HepG2 (cell line): Measurements from ENCODE around the gene CTSA. TPM values are rescaled to one million over a fixed set of nuclear protein-coding genes. Genes with fewer than 3 reads are reported as not detected.

Source experiments
- ADNP ChIP-seq: sonication (generic); formaldehyde crosslinking; IDR thresholded peaks from 2 replicates; pipeline ENCODE4 v1.4.0; 2020; ENCODE audit warnings: missing genetic modification reagents
- ARNT2 ChIP-seq: sonication (generic); formaldehyde crosslinking; IDR thresholded peaks from 2 replicates; pipeline ENCODE4 v1.8.0; 2022; ENCODE audit warnings: mild to moderate bottlenecking, low read depth, missing genetic modification reagents, moderate library complexity
- ATF7-NPFF ChIP-seq: sonication (generic); formaldehyde crosslinking; IDR thresholded peaks from 2 replicates; pipeline ENCODE4 v1.8.1; 2023; ENCODE audit warnings: mild to moderate bottlenecking, low read depth, missing genetic modification reagents, moderate library complexity
- KDM2A ChIP-seq: sonication (generic); formaldehyde crosslinking; IDR thresholded peaks from 2 replicates; pipeline ENCODE4 v1.4.0; 2020; ENCODE audit warnings: low read depth, missing genetic modification reagents, borderline replicate concordance
- KLF16 ChIP-seq, 2 experiments: sonication (generic) in 1 of 2; formaldehyde crosslinking in 1 of 2; IDR thresholded peaks; 2 replicates each; pipeline versions ENCODE4 v1.6.1 to v1.8.0; 2016 to 2023; ENCODE audit warnings: missing genetic modification reagents in 2 of 2, missing compliant biosample characterization in 1 of 2
- KMT2B ChIP-seq: IDR thresholded peaks from 2 replicates; pipeline ENCODE4 v1.6.1; 2016; ENCODE audit warnings: missing genetic modification reagents, missing compliant biosample characterization
- NR2C2 ChIP-seq: sonication (generic); formaldehyde crosslinking; IDR thresholded peaks from 2 replicates; pipeline ENCODE4 v1.4.0; 2020; ENCODE audit warnings: missing genetic modification reagents, mild to moderate bottlenecking, moderate library complexity, borderline replicate concordance
- NR2F2 ChIP-seq: IDR thresholded peaks from 2 replicates; pipeline ENCODE4 v1.6.1; 2012; ENCODE audit warnings: low read depth, inconsistent platforms, borderline replicate concordance
- SP5 ChIP-seq: IDR thresholded peaks from 2 replicates; pipeline ENCODE4 v1.6.1; 2016; ENCODE audit warnings: low read depth, borderline replicate concordance
- TOPORS ChIP-seq: sonication (generic); formaldehyde crosslinking; IDR thresholded peaks from 2 replicates; pipeline ENCODE4 v1.8.0; 2023; ENCODE audit warnings: mild to moderate bottlenecking, missing genetic modification reagents
- ZNF136 ChIP-seq: sonication (generic); formaldehyde crosslinking; IDR thresholded peaks from 2 replicates; pipeline ENCODE4 v1.8.1; 2022; ENCODE audit warnings: low read depth, mild to moderate bottlenecking, moderate library complexity, missing genetic modification reagents
- ZNF207 ChIP-seq: fragments of 450-650 bp; IDR thresholded peaks from 2 replicates; pipeline ENCODE4 v1.6.1; 2016; ENCODE audit warnings: antibody characterized with exemption, borderline replicate concordance
- ZNF3 ChIP-seq: IDR thresholded peaks from 2 replicates; pipeline ENCODE4 v1.7.0; 2017; ENCODE audit warnings: inconsistent platforms
- ZNF567 ChIP-seq: sonication (generic); formaldehyde crosslinking; IDR thresholded peaks from 2 replicates; pipeline ENCODE4 v1.8.1; 2023; ENCODE audit warnings: mild to moderate bottlenecking, missing genetic modification reagents, borderline replicate concordance
- ZNF766 ChIP-seq: sonication (generic); formaldehyde crosslinking; IDR thresholded peaks from 2 replicates; pipeline ENCODE4 v1.5.0; 2020; ENCODE audit warnings: missing genetic modification reagents, borderline replicate concordance
- ZNF777 ChIP-seq: sonication (generic); formaldehyde crosslinking; IDR thresholded peaks from 2 replicates; pipeline ENCODE4 v1.4.0; 2020; ENCODE audit warnings: missing genetic modification reagents
- polyA plus RNA-seq, 8 experiments: library from polyadenylated mRNA; depleted of rRNA in 3 of 8; stranded (reverse) in 7 of 8; unstranded in 1 of 8; fragments of >200 nt; fragmentation: Illumina TruSeq in 4 of 8; extraction: Trizol in 4 of 8; gene quantifications; 2 replicates each; pipeline versions ENCODE4 v1.2.1 to v1.2.3, GENCODE V29; 2011 to 2016; ENCODE audit warnings: low read depth in 4 of 8, missing spikeins in 1 of 8, mixed read lengths in 1 of 8; ENCODE audit not compliant: insufficient read depth in 1 of 8
- total RNA-seq, 5 experiments: library from RNA; depleted of rRNA; stranded (reverse); fragments of >200 nt; fragmentation: Illumina TruSeq; extraction: Trizol; gene quantifications; 2 replicates each; pipeline ENCODE4 v1.2.3, GENCODE V29; 2016; ENCODE audit warnings: low read depth in 1 of 5
- TF ChIP-seq, protein P1 (sequence below): sonication (generic); formaldehyde crosslinking; IDR thresholded peaks from 2 replicates; pipeline ENCODE4 v1.4.0; 2020; ENCODE audit warnings: missing genetic modification reagents; ENCODE audit errors: not compliant biosample characterization
- TF ChIP-seq, protein P2 (sequence below): sonication (generic); formaldehyde crosslinking; IDR thresholded peaks from 2 replicates; pipeline ENCODE4 v1.5.0; 2020; ENCODE audit warnings: missing genetic modification reagents, mild to moderate bottlenecking, borderline replicate concordance
- TF ChIP-seq, protein P3 (sequence below): sonication (generic); formaldehyde crosslinking; IDR thresholded peaks from 2 replicates; pipeline ENCODE4 v1.5.0; 2020; ENCODE audit warnings: missing genetic modification reagents, mild to moderate bottlenecking, borderline replicate concordance
- TF ChIP-seq, protein P4 (sequence below): sonication (generic); formaldehyde crosslinking; IDR thresholded peaks from 2 replicates; pipeline ENCODE4 v1.5.1; 2020; ENCODE audit warnings: mild to moderate bottlenecking, missing genetic modification reagents

The CTSA gene
- total and polyA plus RNA-seq, 2 of the 13 experiments (the other 11 are each of a cell fraction or from before 2014, with no cell fraction given): 202 to 231 TPM

DNA sequence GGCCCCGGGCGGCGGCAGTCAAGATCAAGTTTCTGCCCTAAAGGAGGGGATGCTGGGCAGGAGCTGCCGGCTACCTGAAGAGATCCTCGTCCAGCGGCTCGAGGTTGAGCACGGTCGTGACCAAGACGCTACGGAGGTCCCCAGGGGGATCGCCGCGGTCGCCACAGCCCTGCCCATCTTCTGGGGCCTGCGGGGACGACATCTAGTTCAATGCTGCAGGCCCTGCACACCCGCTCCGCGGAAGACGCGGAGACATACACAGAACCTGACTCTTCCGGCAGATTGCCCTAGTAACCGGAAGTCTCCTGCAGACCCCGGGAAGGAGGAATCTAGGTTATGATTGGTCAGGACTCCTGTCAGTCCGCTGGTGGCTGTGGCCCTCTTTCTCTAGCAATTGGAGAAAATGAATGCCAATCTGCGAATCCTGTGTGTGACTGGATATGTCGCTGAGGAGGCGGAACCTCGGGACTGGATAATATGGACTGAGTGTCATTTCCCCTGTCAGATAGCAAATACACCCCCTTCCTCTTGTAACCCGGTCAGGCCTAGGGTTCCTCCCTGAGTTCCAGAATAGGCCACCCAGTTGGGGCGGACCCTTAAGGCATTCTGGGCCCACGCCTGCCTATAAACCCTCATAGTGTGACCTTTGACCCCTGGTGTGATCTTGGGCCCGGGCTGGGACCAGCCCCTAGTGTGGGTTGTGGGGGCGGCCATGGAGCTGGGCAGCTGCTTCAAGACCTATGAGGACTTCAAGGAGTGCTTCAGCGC lies 33.8 kb upstream of the CTSA start, which contains the start of the genes ACOT8 and ZSWIM3 (continued):
- TF ChIP-seq TOPORS (CRISPR knock-in tag) (peak; percentile 71; the same call in 1 of the 2 replicates), ZNF207 (no peak), NR2C2 (CRISPR knock-in tag) (peak; percentile 95), KDM2A (CRISPR knock-in tag) (peak; percentile 93; the same call in 1 of the 2 replicates), ZNF3 (CRISPR knock-in tag) (peak; percentile 24; the same call in 1 of the 2 replicates), ZNF567 (CRISPR knock-in tag) (peak; percentile 67; the same call in 1 of the 2 replicates), KLF16 (CRISPR knock-in tag; IDR thresholded peaks at IDR 0.05) (peak in 1 of 2 experiments; percentile 91; a peak in 2 of 4 replicates), ADNP (CRISPR knock-in tag) (no peak), SP5 (CRISPR knock-in tag) (peak; percentile 39; the same call in 1 of the 2 replicates), KMT2B (CRISPR knock-in tag) (peak; percentile 88), NR2F2 (peak; percentile 73; the same call in 1 of the 2 replicates), ZNF766 (peak; percentile 52), ARNT2 (CRISPR knock-in tag) (no peak; the same call in 1 of the 2 replicates), ATF7-NPFF (no peak; the same call in 1 of the 2 replicates), ZNF136 (CRISPR knock-in tag) (0 out of 2 replicates have a peak, but pooled peaks have one; percentile 77), ZNF777 (CRISPR knock-in tag) (0 out of 2 replicates have a peak, but pooled peaks have one; percentile 4)
- TF ChIP-seq, protein P1, sequence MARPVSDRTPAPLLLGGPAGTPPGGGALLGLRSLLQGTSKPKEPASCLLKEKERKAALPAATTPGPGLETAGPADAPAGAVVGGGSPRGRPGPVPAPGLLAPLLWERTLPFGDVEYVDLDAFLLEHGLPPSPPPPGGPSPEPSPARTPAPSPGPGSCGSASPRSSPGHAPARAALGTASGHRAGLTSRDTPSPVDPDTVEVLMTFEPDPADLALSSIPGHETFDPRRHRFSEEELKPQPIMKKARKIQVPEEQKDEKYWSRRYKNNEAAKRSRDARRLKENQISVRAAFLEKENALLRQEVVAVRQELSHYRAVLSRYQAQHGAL: no peak
- TF ChIP-seq, protein P2, sequence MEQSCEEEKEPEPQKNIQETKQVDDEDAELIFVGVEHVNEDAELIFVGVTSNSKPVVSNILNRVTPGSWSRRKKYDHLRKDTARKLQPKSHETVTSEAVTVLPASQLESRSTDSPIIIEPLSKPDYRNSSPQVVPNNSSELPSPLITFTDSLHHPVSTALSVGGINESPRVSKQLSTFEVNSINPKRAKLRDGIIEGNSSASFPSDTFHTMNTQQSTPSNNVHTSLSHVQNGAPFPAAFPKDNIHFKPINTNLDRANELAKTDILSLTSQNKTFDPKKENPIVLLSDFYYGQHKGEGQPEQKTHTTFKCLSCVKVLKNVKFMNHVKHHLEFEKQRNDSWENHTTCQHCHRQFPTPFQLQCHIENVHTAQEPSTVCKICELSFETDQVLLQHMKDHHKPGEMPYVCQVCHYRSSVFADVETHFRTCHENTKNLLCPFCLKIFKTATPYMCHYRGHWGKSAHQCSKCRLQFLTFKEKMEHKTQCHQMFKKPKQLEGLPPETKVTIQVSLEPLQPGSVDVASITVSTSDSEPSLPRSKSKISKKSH: peak; percentile 64; the same call in 1 of the 2 replicates
- TF ChIP-seq, protein P3, sequence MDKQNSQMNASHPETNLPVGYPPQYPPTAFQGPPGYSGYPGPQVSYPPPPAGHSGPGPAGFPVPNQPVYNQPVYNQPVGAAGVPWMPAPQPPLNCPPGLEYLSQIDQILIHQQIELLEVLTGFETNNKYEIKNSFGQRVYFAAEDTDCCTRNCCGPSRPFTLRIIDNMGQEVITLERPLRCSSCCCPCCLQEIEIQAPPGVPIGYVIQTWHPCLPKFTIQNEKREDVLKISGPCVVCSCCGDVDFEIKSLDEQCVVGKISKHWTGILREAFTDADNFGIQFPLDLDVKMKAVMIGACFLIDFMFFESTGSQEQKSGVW (CRISPR knock-in tag): no peak
- TF ChIP-seq, protein P4, sequence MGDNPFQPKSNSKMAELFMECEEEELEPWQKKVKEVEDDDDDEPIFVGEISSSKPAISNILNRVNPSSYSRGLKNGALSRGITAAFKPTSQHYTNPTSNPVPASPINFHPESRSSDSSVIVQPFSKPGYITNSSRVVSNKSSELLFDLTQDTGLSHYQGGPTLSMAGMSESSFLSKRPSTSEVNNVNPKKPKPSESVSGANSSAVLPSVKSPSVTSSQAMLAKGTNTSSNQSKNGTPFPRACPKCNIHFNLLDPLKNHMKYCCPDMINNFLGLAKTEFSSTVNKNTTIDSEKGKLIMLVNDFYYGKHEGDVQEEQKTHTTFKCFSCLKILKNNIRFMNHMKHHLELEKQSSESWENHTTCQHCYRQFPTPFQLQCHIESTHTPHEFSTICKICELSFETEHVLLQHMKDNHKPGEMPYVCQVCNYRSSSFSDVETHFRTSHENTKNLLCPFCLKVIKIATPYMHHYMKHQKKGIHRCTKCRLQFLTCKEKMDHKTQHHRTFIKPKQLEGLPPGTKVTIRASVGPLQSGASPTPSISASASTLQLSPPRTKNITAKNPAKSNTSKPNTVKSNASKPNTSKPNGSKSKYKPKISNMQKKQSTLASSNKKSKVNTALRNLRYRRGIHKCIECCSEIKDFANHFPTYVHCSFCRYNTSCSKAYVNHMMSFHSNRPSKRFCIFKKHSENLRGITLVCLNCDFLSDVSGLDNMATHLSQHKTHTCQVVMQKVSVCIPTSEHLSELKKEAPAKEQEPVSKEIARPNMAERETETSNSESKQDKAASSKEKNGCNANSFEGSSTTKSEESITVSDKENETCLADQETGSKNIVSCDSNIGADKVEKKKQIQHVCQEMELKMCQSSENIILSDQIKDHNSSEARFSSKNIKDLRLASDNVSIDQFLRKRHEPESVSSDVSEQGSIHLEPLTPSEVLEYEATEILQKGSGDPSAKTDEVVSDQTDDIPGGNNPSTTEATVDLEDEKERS (CRISPR knock-in tag): peak; percentile 72; the same call in 1 of the 2 replicates
